GM04503 (cell line): Measurements from ENCODE around the gene EXD3.

Experiments used
- DNase-seq: peaks from one replicate; pipeline ENCODE4 v3.0.0-alpha.2; 2012; ENCODE audit warnings: low read depth

Gene EXD3

DNA sequence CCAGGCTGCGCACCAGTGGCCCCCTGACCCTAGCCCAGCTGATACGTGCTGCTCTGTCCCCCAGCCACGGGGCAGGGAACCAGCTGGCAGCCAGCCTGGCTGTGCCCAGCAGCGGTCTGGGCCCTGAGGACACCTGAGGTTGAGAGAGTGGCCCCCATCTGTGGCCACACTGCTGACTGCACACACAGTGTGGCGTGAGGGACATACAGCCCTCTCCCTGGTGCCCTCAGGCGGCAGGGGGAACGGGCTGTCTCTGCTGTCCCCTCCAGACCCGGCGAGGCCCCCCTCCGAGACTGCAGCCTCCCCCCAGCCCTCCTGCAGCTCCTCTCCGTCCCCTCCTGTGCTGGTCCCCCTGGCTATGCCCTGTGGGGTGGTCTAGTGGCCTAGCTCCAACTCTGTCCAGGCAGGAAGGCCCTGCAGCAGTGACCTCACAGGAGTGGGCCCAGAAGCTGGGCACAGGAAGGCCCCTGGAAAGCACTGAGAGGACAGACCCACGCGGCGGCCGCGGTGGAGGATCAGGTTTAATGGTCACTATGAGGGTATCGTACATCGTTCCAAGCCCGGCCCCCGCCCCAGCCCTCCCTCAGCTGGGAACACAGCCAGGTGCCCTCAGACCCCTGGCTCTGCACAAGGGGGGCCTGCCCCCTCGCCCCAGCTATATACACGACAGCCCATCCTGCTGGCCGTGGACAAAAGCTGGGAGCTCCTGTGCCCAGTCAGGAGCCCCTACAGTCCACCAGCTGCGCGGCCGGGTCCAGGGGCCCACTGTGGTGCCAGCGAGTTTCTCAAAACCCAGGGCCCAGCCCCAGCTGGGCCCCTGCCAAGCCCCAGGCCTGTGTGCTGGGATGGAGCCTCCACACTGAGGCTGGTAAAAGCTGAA, 25.0 kb upstream of the EXD3 start:
- DNase-seq: no peak

DNA sequence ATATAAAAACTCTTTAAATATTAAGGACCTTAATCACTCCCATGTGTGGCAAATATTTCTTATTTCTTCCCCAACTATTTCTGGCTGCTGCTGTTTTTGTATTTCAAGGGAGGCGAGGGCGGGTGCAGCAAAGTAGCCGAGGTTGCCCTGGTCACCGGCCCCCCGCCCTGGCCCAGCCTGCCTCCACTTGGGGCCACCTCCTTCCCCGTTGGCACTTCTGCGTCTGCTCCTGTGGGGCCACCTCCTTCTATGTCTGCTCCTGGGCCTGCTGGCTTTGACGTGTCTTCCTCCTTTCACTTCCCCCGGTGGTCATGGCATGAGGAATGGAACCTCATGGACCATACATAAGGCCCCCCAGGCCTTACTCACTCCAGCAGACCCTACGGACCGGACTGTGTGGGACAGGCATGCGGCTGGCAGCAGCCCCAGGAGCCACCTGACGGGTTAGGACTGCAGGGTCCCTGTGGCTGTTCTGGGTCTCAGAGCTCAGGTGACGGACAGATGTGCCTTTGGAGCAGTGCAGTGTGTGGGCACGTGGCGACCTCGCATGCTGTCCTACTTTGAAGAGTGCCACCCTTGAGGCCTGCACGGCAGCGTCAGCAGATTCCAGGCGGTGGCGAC, 24.0 kb upstream of the EXD3 start:
- DNase-seq: no peak

DNA sequence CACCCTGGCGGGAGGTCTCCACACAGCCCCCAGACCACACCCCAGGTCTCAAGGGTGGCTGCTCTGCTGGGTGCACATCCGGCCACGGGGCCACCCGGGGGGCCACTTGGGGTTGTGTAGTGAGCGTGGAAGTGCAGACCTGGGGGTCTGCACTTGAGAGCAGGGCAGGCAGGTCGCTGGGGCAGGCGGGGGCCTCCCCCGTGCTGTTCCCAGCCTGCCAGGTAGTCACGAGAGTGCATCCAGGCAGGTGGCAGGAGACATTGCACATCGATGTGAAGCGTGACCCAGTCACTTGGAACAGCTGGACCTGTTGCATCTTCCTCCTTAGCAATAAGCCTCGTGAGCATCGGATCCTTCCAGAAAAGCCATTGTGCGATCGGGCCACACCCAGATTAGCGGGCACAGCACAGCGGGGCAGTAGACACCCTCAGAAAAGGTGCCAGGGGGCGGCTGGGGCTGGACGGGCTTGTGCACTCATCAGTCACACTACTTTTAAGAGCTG, 23.0 kb upstream of the EXD3 start:
- DNase-seq: no peak

DNA sequence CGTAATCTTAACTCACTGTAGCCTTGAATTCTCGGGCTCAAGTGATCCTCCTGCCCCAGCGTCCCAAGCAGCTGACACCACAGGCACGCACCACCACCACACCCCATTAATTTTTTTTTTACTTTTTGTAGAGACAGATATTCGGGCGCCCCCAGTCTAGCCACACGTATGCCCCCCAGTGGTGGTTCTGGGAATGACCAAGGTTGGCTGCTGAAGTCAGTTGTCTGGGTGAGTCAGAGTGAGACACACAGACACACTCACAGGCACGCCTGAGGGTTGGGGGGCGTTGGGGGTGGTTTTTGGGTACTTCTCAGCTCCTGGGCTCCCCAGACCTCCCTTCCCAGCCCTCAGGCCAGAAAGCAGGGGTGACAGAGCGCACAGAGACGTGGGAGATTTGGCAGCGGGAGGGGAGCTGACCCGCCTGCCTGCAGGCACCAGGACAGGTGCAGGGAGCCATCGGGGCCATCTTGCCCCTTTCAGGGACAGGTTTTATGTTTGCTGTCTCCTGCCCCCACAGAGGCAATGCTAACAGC, 22.4 kb upstream of the EXD3 start:
- peak; percentile 27 for DNase-seq

- DNase-seq: no peak
Measured at GRCh38 chr9:137444106-137444790, 21.3 kb upstream of the EXD3 start.

- DNase-seq: no peak
Measured at GRCh38 chr9:137441935-137442321, 19.0 kb upstream of the EXD3 start.

GRCh38 chr9:137441289-137441934, 18.4 kb upstream of the EXD3 start, which contains the start of gene ENTPD8:
ENTPD8 (minus strand) TSS chr9:137441357; CDS start chr9:137438285, 3,072 bp downstream.
- no peak for DNase-seq

DNA sequence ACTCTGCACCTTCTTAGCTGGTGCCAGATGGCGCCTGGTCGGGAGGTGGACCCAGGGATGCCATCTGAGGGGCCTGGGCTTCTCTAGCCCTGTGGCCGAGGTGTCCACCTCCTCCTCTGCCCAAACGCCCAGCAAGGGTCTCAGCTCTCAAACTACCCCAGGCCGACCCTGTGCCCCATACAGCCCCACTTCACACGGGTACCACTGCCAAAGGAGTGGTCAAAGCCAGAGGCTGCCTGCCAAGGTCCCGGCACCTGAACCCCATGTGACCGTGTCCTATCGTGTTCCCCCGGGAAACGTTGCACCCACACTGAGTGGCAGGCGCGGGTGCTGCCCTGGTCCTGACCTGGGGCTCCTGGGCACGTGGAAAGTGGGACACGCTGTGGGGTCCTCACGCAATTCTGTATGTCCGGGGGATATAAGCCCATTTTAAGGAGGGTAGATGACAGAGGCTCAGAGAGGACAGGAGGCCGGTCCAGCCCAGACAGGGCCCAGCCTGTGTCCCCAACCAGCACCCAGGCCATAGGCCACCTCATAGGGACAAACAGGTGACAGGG, 16.3 kb upstream of the EXD3 start:
- DNase-seq: no peak

- DNase-seq: no peak
Measured at GRCh38 chr9:137438591-137439157, 15.7 kb upstream of the EXD3 start.

- no peak for DNase-seq
Measured at GRCh38 chr9:137437691-137438590, 15.0 kb upstream of the EXD3 start.

DNA sequence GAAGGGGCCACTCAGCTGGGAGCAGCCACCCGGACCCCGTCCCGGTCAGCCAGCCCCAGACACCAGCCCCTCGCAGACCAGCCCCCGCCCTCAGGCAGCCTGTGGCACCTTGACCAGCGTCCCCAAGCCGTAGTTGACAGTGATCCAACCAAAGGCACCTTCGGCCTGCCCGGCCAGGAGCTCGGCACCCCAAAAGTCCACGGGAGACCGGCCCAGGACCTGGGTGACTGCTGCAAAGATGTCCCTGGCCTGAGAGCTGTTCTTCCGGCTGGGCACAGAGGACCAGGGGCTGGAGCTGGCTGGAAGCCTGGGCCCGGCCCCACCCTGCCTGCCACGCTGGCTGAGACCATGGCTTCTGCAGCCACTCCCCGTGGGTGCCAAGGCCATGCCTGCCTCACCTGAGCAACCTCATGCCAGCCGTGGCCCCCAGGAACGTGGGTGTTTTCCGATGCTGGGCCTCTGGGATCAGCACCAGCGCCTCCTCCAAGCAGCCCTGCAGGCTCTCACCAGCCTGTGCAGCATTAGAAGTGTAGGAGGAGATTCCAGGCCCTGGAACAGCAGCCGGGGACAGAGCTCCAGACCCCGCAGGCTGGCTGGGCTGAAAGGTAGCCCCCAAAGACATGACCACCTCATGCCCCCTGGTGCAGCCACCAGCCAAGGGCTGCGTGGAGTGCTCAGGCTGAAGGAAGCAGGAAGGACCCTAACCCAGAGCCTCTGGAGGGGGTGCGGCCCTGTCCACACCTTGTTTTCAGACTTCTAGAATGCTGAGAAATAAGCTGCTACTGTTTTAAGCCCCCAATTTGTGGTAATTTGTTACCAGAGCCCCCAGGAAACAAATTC, 14.0 kb upstream of the EXD3 start:
- no peak for DNase-seq

GRCh38 chr9:137435980-137436760, 13.2 kb upstream of the EXD3 start:
- DNase-seq: peak; percentile 24

GRCh38 chr9:137435381-137435891, 12.5 kb upstream of the EXD3 start:
- no peak for DNase-seq

DNA sequence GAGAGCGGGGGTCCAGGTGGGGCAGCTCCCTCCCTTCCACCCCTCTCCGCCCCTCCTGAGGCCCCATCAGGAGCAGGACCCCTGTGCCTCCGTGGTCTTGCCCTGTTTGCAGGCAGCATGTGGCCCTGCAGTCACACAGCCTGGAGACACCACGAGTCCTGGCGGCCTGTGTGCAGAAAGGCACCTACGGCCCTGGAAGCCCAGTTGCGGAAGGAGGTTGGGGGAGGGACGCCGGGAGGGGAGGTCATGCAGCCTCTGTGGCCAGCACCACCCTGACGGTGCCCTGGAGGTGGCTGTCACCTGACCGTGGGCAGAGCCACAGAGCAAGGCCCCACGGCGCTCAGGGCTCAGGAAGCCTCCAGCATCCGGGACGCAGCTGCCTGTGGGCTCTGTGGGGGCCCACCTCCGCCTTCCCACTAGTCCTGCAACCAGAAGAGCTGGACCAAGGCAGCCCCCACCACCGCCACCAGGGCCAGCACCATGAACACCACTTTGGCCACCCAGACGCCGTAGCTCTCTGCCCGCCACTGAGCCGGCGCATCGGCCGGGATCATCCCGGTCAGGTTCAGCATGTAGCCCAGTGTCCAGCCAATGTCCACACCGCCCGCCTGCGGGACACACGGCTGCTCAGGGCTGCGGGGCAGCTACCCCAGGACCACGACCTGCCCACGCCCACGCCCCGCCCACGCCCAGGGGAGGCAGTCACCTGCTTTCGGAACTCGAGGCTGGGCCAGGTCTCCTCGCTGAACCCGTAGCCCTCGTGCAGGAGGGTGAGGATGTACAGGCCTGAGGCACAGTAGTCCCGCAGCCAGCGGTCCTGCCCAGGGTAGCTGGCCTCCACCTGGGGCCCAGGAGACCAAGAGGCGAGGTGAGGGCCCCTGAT, 11.8 kb upstream of the EXD3 start:
- no peak for DNase-seq

DNA sequence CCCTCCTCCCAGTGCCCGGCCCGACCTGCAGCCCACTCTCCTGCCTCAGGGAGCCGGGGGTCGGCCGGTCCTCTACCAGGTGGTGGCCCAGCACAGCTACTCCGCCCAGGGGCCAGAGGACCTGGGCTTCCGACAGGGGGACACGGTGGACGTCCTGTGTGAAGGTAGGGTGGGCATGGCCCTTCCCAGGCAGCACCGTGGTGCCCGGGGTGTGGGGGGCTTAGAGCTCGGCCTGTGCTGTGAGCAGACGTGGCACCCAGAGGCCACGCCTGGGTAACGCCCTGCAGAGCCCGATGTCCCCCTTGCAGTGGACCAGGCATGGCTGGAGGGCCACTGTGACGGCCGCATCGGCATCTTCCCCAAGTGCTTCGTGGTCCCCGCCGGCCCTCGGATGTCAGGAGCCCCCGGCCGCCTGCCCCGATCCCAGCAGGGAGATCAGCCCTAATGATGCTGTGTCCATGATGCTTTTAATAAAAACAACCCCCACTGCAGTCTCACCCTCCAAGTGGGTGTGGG, 11.0 kb upstream of the EXD3 start:
- no peak for DNase-seq

DNA sequence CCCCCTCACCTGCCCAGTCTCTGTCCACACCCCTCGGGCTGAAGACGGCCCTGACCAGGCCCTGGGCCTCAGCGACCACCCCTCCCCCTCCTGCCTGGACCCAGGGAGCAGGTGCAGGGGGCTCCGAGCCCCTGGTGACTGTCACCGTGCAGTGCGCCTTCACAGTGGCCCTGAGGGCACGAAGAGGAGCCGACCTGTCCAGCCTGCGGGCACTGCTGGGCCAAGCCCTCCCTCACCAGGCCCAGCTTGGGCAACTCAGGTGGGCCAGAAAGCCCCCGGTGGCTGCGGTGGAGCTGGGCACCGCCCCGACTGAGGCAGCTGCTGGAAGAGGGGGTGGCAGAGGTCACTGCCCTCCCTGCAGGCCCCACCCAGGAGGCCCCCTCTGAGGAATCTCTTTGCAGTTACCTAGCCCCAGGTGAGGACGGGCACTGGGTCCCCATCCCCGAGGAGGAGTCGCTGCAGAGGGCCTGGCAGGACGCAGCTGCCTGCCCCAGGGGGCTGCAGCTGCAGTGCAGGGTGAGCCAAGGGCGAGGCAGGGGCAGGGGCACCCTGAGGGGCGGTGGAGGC, 10.5 kb upstream of the EXD3 start:
- no peak for DNase-seq
